ENCODE results near the gene ACTL6A. TPM values are rescaled to one million over a fixed set of nuclear protein-coding genes. Genes with fewer than 3 reads are reported as not detected.
A peak's percentile ranks its signal among the peaks of the same experiment; 100 is the strongest.

Gene ACTL6A
- total RNA-seq, 3 donors from 2014 or later = 37.1 to 58.1 (median 46.2) TPM

- DNase-seq (ENCODE audit: low spot score in 2 of 2) = no peak
- H3K4me1 ChIP-seq = peaks cover 0 to 7% of the 10 kb centered on the region in 2 donors
- peak overlapping the region; percentile 90 to 94 for H3K27ac ChIP-seq
- H3K36me3 ChIP-seq = no peaks in the 10 kb centered on the region
- peak overlapping the region; percentile 65 to 86 (median 81) for H3K4me3 ChIP-seq
- TF ChIP-seq POLR2A (IDR thresholded peaks at IDR 0.05) = no peak
- no peak for TF ChIP-seq POLR2AphosphoS5 (IDR thresholded peaks at IDR 0.05)
- no peak for TF ChIP-seq CTCF (IDR thresholded peaks at IDR 0.05)
- no peaks in the 10 kb centered on the region for H3K27me3 ChIP-seq
- intact Hi-C loops (cut with DNase I; ENCODE audit: low total_unique reads) = no loop called here
- H3K9me3 ChIP-seq = no peaks in the 10 kb centered on the region
Observed at GRCh38 chr3:179603831-179604230, 41.1 kb downstream of the ACTL6A start.

DNA sequence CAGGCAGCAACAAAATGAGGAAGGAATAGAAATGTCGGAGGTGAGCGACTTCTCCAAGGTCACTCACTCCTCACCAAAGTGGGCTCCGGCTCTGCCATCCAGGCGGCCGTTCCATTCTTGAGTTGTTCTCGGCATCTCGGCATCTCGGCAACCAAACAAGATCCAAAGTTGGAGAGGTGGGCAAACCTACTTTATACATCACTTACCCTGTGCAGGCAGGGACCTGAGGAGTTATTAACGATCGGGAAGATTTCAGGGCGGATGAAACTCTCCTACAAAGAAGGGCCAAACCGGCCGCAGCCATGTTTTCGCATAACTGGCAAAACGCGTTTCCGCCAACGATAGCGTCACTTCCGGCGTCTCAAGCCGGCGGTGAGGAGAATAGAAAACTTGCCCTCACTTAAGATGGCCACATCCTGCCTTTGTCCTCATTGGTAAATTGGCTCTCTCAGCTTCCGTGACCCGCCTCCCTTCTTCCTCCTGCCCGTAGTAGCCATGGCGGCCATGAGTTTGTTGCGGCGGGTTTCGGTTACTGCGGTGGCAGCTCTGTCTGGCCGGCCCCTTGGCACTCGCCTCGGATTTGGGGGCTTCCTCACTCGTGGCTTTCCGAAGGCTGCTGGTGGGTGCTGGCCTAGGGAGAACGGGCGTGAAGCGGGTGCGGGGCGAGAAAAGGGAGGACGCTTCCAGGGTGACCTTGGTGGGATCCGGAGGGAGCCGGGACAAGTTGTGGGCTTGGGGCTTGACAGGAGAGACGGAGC, 41.8 kb downstream of the ACTL6A start, which contains the start of the genes MRPL47 and NDUFB5:
Gene MRPL47 (minus strand): TSS at position 318 of the 758 bp plus-strand sequence. CDS start 14 bp downstream, at position 304.
Gene NDUFB5 (plus strand): TSS at position 474 of the 758 bp plus-strand sequence. CDS start 22 bp downstream, at position 496.
- Histone ChIP-seq H3K27ac (peak within 1 kb of the TSS; percentile 90 to 94), H3K4me1 (peaks cover 0 to 7% of the 10 kb centered on the region in 2 donors), H3K27me3 (no peaks in the 10 kb centered on the region), H3K4me3 (peak within 1 kb of the TSS; percentile 65 to 86 (median 81)), H3K9me3 (no peaks in the 10 kb centered on the region), H3K36me3 (no peaks in the 10 kb centered on the region)
- peak; percentile 92 to 94 for DNase-seq (ENCODE audit: low spot score in 2 of 2)
- intact Hi-C loops (cut with DNase I; ENCODE audit: low total_unique reads) = no loop called here
- TF ChIP-seq POLR2A (IDR thresholded peaks at IDR 0.05) (peak; percentile 78), CTCF (IDR thresholded peaks at IDR 0.05) (no peak), POLR2AphosphoS5 (IDR thresholded peaks at IDR 0.05) (peak in 2 of 3 donors; percentile 75 to 93)

- H3K9me3 ChIP-seq = no peaks in the 10 kb centered on the region
- TF ChIP-seq POLR2AphosphoS5 (IDR thresholded peaks at IDR 0.05) (no peak), CTCF (IDR thresholded peaks at IDR 0.05) (no peak), POLR2A (IDR thresholded peaks at IDR 0.05) (no peak)
- H3K36me3 ChIP-seq = no peaks in the 10 kb centered on the region
- H3K27me3 ChIP-seq = no peaks in the 10 kb centered on the region
- H3K4me3 ChIP-seq = no peak overlapping the region
- no peak overlapping the region for H3K27ac ChIP-seq
- peaks cover 0 to 7% of the 10 kb centered on the region in 2 donors for H3K4me1 ChIP-seq
- no peak for DNase-seq (ENCODE audit: low spot score in 2 of 2)
- intact Hi-C loops (cut with DNase I; ENCODE audit: low total_unique reads) = no loop called here
Observed at GRCh38 chr3:179606534-179607085, 43.9 kb downstream of the ACTL6A start.

DNA sequence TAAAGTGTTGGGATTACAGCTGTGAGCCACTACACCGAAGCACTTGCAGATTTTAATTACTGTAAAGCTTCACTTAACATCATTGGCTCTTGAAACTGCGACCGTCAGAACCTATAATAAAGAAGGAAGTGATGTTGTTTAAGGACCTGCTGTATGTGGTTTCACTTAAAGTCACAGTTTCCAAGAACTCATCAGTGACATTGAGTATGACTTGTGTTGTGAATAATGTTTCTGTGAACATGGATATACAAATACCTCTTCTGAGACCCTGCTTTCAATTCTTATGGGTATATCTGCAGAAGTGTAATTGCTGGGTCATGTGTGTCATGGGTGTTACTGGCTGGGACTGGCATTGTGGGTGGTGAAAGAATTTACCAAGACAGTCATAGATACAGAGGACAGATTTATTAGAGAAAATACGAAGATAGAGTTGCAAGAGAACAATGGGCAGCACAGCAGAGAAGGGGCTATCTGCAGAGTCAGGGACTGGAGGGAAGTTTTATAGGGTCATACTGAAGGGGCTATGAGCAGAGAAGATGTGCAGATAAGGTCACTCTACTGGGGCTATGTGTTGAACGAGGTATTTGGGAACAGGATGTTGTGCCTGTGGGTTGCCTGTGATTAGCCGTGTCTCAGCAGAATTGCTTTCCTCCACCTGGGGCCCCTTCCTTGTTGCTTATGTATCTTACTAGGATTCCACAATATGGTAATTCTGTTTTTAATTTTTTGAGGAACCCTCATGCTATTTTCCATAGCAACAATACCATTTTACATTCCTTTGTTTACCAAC, 46.4 kb downstream of the ACTL6A start:
- Histone ChIP-seq H3K27ac (no peak overlapping the region), H3K9me3 (no peaks in the 10 kb centered on the region), H3K27me3 (no peaks in the 10 kb centered on the region), H3K36me3 (no peaks in the 10 kb centered on the region), H3K4me3 (no peak overlapping the region), H3K4me1 (no peaks in the 10 kb centered on the region)
- DNase-seq (ENCODE audit: low spot score in 2 of 2) = no peak
- TF ChIP-seq POLR2AphosphoS5 (IDR thresholded peaks at IDR 0.05) (no peak), POLR2A (IDR thresholded peaks at IDR 0.05) (no peak), CTCF (IDR thresholded peaks at IDR 0.05) (no peak)
- intact Hi-C loops (cut with DNase I; ENCODE audit: low total_unique reads) = no loop called here
